IMR-90 (cell line): Measurements from ENCODE around the gene SENP5. TPM values are rescaled to one million over a fixed set of nuclear protein-coding genes. Genes with fewer than 3 reads are reported as not detected.

Experiments used
- ATAC-seq: fragments of 200-7000 bp; cut with Tn5 transposase; 2 replicates; pipeline ENCODE4 v1.9.1; 2020; ENCODE audit warnings: low read depth, mild to moderate bottlenecking, moderate library complexity
- BruUV-seq: library from RNA; stranded (reverse); fragments of 400-500 nt; replicated peaks from 2 replicates; lab custom pipeline; 2021; lab: Mats Ljungman, UMichigan
- CTCF ChIA-PET: fragments of 300-600 bp; formaldehyde crosslinking; extraction: SDS; loops from one replicate; lab custom pipeline; 2021; ENCODE audit warnings: antibody characterized with exemption; lab: Yijun Ruan, JAX
- POLR2A ChIA-PET: fragments of 300-600 bp; sonication (Branson Sonifier 250); formaldehyde crosslinking; loops from one replicate; lab custom pipeline; 2022; ENCODE audit warnings: antibody characterized with exemption; ENCODE audit not compliant: unreplicated experiment; lab: Charles Lee
- DNase-seq: peaks from one replicate; pipeline ENCODE4 v3.0.0; 2013
- H2AFZ ChIP-seq: replicated peaks from 2 replicates; pipeline ENCODE3; 2013; ENCODE audit warnings: low read length, mild to moderate bottlenecking; ENCODE audit not compliant: poor library complexity
- H2AK5ac ChIP-seq: 2 replicates; pipeline ENCODE4 v1.6.1; 2013; ENCODE audit warnings: low read depth, low read length, inconsistent platforms
- H2AK9ac ChIP-seq: replicated peaks from 2 replicates; pipeline ENCODE3; 2013; ENCODE audit warnings: mild to moderate bottlenecking, low read depth, low read length, moderate library complexity; ENCODE audit not compliant: poor library complexity
- H2BK120ac ChIP-seq: 2 replicates; pipeline ENCODE4 v1.6.1; 2013; ENCODE audit warnings: low read depth, low read length, inconsistent platforms
- H2BK15ac ChIP-seq: 3 replicates; pipeline ENCODE4 v1.6.1; 2013; ENCODE audit warnings: low read depth, low read length, inconsistent platforms
- H2BK20ac ChIP-seq: 2 replicates; pipeline ENCODE4 v1.6.1; 2013; ENCODE audit warnings: low read depth, mild to moderate bottlenecking, inconsistent platforms, low read length, moderate library complexity
- H2BK5ac ChIP-seq: 2 replicates; pipeline ENCODE4 v1.6.1; 2013; ENCODE audit warnings: mild to moderate bottlenecking, low read depth, low read length, inconsistent platforms; ENCODE audit not compliant: poor library complexity, severe bottlenecking
- H3K14ac ChIP-seq: replicated peaks from 2 replicates; pipeline ENCODE4 v1.6.1; 2013; ENCODE audit warnings: low read depth, low read length, inconsistent platforms
- H3K18ac ChIP-seq: 2 replicates; pipeline ENCODE4 v1.6.1; 2013; ENCODE audit warnings: low read depth, low read length, control low read depth
- H3K23ac ChIP-seq: 2 replicates; pipeline ENCODE4 v1.6.1; 2013; ENCODE audit warnings: low read depth, low read length, inconsistent platforms
- H3K27ac ChIP-seq: 2 replicates; pipeline ENCODE4 v1.5.1; 2013; ENCODE audit warnings: mild to moderate bottlenecking, control low read depth, low read length; ENCODE audit not compliant: insufficient read depth
- H3K27me3 ChIP-seq: 2 replicates; pipeline ENCODE4 v1.6.1; 2013; ENCODE audit warnings: low read length; ENCODE audit not compliant: control insufficient read depth, insufficient read depth
- H3K36me3 ChIP-seq: 2 replicates; pipeline ENCODE4 v1.6.1; 2013; ENCODE audit warnings: low read length, mixed read lengths; ENCODE audit not compliant: control insufficient read depth, insufficient read depth
- H3K4ac ChIP-seq: 2 replicates; pipeline ENCODE4 v1.6.1; 2013; ENCODE audit warnings: low read depth, low read length, inconsistent platforms
- H3K4me1 ChIP-seq: 2 replicates; pipeline ENCODE4 v1.6.1; 2013; ENCODE audit warnings: low read length, mixed read lengths; ENCODE audit not compliant: control insufficient read depth, insufficient read depth
- H3K4me2 ChIP-seq: 2 replicates; pipeline ENCODE4 v1.6.1; 2013; ENCODE audit warnings: low read depth, mild to moderate bottlenecking, control low read depth, low read length, moderate library complexity
- H3K4me3 ChIP-seq: 2 replicates; pipeline ENCODE4 v1.5.1; 2013; ENCODE audit warnings: low read depth, mild to moderate bottlenecking, control low read depth, low read length, moderate library complexity; ENCODE audit not compliant: insufficient read depth
- H3K56ac ChIP-seq: 2 replicates; pipeline ENCODE4 v1.6.1; 2013; ENCODE audit warnings: low read length, inconsistent platforms; ENCODE audit not compliant: insufficient read depth; ENCODE audit errors: extremely low read depth
- H3K79me1 ChIP-seq, 2 experiments: 2 replicates each; pipeline ENCODE4 v1.6.1; 2013; ENCODE audit warnings: low read length in 2 of 2, inconsistent platforms in 1 of 2, low read depth in 1 of 2
- H3K9ac ChIP-seq: 2 replicates; pipeline ENCODE4 v1.6.1; 2013; ENCODE audit warnings: low read depth, low read length, control low read depth
- H3K9me1 ChIP-seq: 2 replicates; pipeline ENCODE4 v1.6.1; 2013; ENCODE audit warnings: low read length, inconsistent platforms; ENCODE audit not compliant: insufficient read depth
- H3K9me3 ChIP-seq: 2 replicates; pipeline ENCODE4 v1.6.1; 2013; ENCODE audit warnings: low read length; ENCODE audit not compliant: control insufficient read depth, insufficient read depth
- H4K20me1 ChIP-seq: 2 replicates; pipeline ENCODE4 v1.6.1; 2013; ENCODE audit warnings: low read length, inconsistent platforms; ENCODE audit not compliant: insufficient read depth
- H4K5ac ChIP-seq: 2 replicates; pipeline ENCODE4 v1.6.1; 2013; ENCODE audit warnings: mild to moderate bottlenecking, low read depth, low read length, control low read depth
- H4K8ac ChIP-seq, 2 experiments: 2 replicates each; pipeline ENCODE4 v1.6.1; 2013; ENCODE audit warnings: low read depth in 2 of 2, low read length in 2 of 2, control low read depth in 1 of 2, inconsistent platforms in 1 of 2
- H4K91ac ChIP-seq: 2 replicates; pipeline ENCODE4 v1.6.1; 2013; ENCODE audit warnings: low read depth, low read length, inconsistent platforms; ENCODE audit not compliant: insufficient read depth
- CHD1 ChIP-seq: IDR thresholded peaks from 2 replicates; pipeline ENCODE4 v1.6.1; 2012; ENCODE audit warnings: low read depth, low read length, improper control_type of control experiment
- CTCF ChIP-seq: conservative IDR thresholded peaks from 2 replicates; pipeline ENCODE4 v1.5.1; 2012; ENCODE audit warnings: mild to moderate bottlenecking, low read depth, low read length, improper control_type of control experiment
- MAZ ChIP-seq: IDR thresholded peaks from 2 replicates; pipeline ENCODE4 v1.6.1; 2012; ENCODE audit warnings: low read depth, mild to moderate bottlenecking, low read length, improper control_type of control experiment, moderate library complexity, borderline replicate concordance
- MXI1 ChIP-seq: IDR thresholded peaks from 2 replicates; pipeline ENCODE4 v1.6.1; 2012; ENCODE audit warnings: low read depth, mild to moderate bottlenecking, low read length, moderate library complexity, borderline replicate concordance
- RAD21 ChIP-seq: IDR thresholded peaks from 2 replicates; pipeline ENCODE4 v1.6.1; 2012; ENCODE audit warnings: low read length, improper control_type of control experiment
- SMC3 ChIP-seq: fragments of 150-350 bp; IDR thresholded peaks from 2 replicates; pipeline ENCODE4 v1.6.1; 2016; ENCODE audit warnings: low read depth, mild to moderate bottlenecking, antibody characterized with exemption, low read length, moderate library complexity
- USF2 ChIP-seq: fragments of 150-350 bp; IDR thresholded peaks from 2 replicates; pipeline ENCODE4 v1.6.1; 2017; ENCODE audit warnings: mild to moderate bottlenecking, antibody characterized with exemption, low read length, low read depth
- WGBS, 2 experiments: methylation state at CpG; one replicate each; pipeline versions ENCODE4 v1.1.5 to v1.1.7; 2013; ENCODE audit warnings: missing lambda C conversion rate in 2 of 2; ENCODE audit not compliant: insufficient read length in 1 of 2; ENCODE audit errors: extremely low coverage in 2 of 2; 5-methylcytosine and 5-hydroxymethylcytosine counted together
- dilution Hi-C: fragments of 300-500 bp; cut with HindIII; formaldehyde crosslinking; loops from one replicate; pipeline ENCODE4 v1.14.3; 2018; ENCODE audit warnings: low sequenced_read_pairs; ENCODE audit not compliant: unreplicated experiment
- in situ Hi-C: fragments of 300-500 bp; cut with MboI; formaldehyde crosslinking; loops from 3 replicates; pipeline ENCODE4 v1.14.3; 2019; ENCODE audit warnings: low sequenced_read_pairs, inconsistent platforms, mixed read lengths
- intact Hi-C: fragments of 100-400 bp; cut with micrococcal nuclease; formaldehyde crosslinking; loops from 2 replicates; pipeline ENCODE4 v1.10.0; 2022
- polyA plus RNA-seq, 3 experiments: library from polyadenylated mRNA; depleted of rRNA; stranded (reverse); fragments of >200 nt; gene quantifications; 2 replicates each; pipeline ENCODE4 v1.2.3, GENCODE V29; 2012; ENCODE audit warnings: low replicate concordance in 1 of 3
- total RNA-seq: library from RNA; depleted of rRNA; stranded (reverse); fragments of >200 nt; gene quantifications from 2 replicates; pipeline ENCODE4 v1.2.3, GENCODE V29; 2012

The SENP5 gene
- total and polyA plus RNA-seq, 2 of the 4 experiments (the other 2 are of a cell fraction), result 7.4 to 44.4 TPM

- no peak overlapping the region for H3K18ac ChIP-seq
- no peak overlapping the region for H3K4ac ChIP-seq
- H3K79me1 ChIP-seq, result no peaks in the 10 kb centered on the region
- dilution Hi-C loops, result no loop called here
- H4K8ac ChIP-seq, result no peak overlapping the region
- H2AFZ ChIP-seq, result peak overlapping the region; percentile 96
- peak overlapping the region; percentile 62 for H3K4me3 ChIP-seq
- CTCF ChIA-PET, result interaction anchor here (0.6 kb wide), 2 partner anchors 28 to 212 kb away, joined by 3 read pairs; no protein-coding TSS in a partner anchor
- peak overlapping the region; percentile 55 for H2AK9ac ChIP-seq
- TF ChIP-seq MXI1, result no peak
- peak; percentile 20; the same call in 1 of the 2 replicates for TF ChIP-seq MAZ
- TF ChIP-seq SMC3, result peak; percentile 63
- no peak for TF ChIP-seq CHD1
- peak; percentile 69 for TF ChIP-seq RAD21
- no peak for TF ChIP-seq USF2
- peak; percentile 85 for TF ChIP-seq CTCF
- H4K5ac ChIP-seq, result no peak overlapping the region
- ATAC-seq (peak; percentile 87), DNase-seq (peak; percentile 35)
- POLR2A ChIA-PET, result no interaction called here
- no peak overlapping the region for H2BK120ac ChIP-seq
- no peak overlapping the region for H2BK5ac ChIP-seq
- H3K4me1 ChIP-seq, result peaks cover 4% of the 10 kb centered on the region
- WGBS, 2 experiments, result 21% methylated on average over 24 of the region's 100 CpGs; no CpG with 5 or more reads in 1 of the 2 experiments
- no peak overlapping the region for H3K9ac ChIP-seq
- H3K9me1 ChIP-seq, result no peaks in the 10 kb centered on the region
- H3K36me3 ChIP-seq, result no peaks in the 10 kb centered on the region
- in situ Hi-C loops, result loop anchor here (10.0 to 25.0 kb wide), 2 partner anchors 215 to 358 kb away; no protein-coding TSS in a partner anchor
- BruUV-seq, result no TSS peak
- no peaks in the 10 kb centered on the region for H3K9me3 ChIP-seq
- no peak overlapping the region for H2BK15ac ChIP-seq
- no peak overlapping the region for H3K27ac ChIP-seq
- intact Hi-C loops, result loop anchor here (1.0 to 2.0 kb wide), 2 partner anchors 132 to 361 kb away; no protein-coding TSS in a partner anchor
- H3K23ac ChIP-seq, result no peak overlapping the region
- H3K27me3 ChIP-seq, result peaks cover 38% of the 10 kb centered on the region
- no peak overlapping the region for H2AK5ac ChIP-seq
- no peak overlapping the region for H4K91ac ChIP-seq
- no peak overlapping the region for H2BK20ac ChIP-seq
- peak overlapping the region; percentile 74 for H3K4me2 ChIP-seq
- no peak overlapping the region for H3K56ac ChIP-seq
- no peak overlapping the region for H3K14ac ChIP-seq
- H4K20me1 ChIP-seq, result no peaks in the 10 kb centered on the region
Observed at GRCh38 chr3:196969660-196970546, 102.2 kb downstream of the SENP5 start.
